Pancreas (tissue), 10 donors: ENCODE results near the gene CCDC110. TPM values are rescaled to one million over a fixed set of nuclear protein-coding genes. Genes with fewer than 3 reads are reported as not detected.

Experiments
- ATAC-seq, 4 donors: fragments of 200-7000 bp; cut with Tn5 transposase; one replicate each; pipeline versions ENCODE4 v1.8.0 to v1.9.1; 2020; ENCODE audit warnings: mild to moderate bottlenecking in 4 of 4, moderate library complexity in 4 of 4
- DNase-seq, 6 donors: peaks; one replicate each; pipeline ENCODE4 v3.0.0-alpha.2; 2020
- FAIRE-seq: peaks from 2 replicates; lab custom pipeline; 2012; peaks lifted over from hg19 to GRCh38; lab: Jason Lieb, UNC
- H3K27ac ChIP-seq, 4 donors: fragments of 200-600 bp; sonication (generic); 1 replicate in 3 of 4; 2 replicates in 1 of 4; pipeline versions ENCODE4 v1.5.0 to v1.8.0; 2020
- H3K27me3 ChIP-seq, 4 donors: fragments of 200-600 bp; one replicate each; pipeline ENCODE4 v1.8.0; 2021
- H3K36me3 ChIP-seq, 3 donors: fragments of 200-600 bp; sonication (generic) in 1 of 3; one replicate each; pipeline versions ENCODE4 v1.5.0 to v1.8.0; 2020 to 2021
- H3K4me1 ChIP-seq, 3 donors: fragments of 200-600 bp; one replicate each; pipeline ENCODE4 v1.8.0; 2021
- H3K4me3 ChIP-seq, 4 donors: fragments of 200-600 bp; sonication (generic) in 2 of 4; one replicate each; pipeline versions ENCODE4 v1.5.0 to v1.8.0; 2020 to 2021
- H3K9me3 ChIP-seq, 4 donors: fragments of 200-600 bp; one replicate each; pipeline ENCODE4 v1.8.0; 2021
- CTCF ChIP-seq, 4 donors: fragments of 200-600 bp; sonication (generic) in 3 of 4; IDR thresholded peaks; one replicate each; pipeline versions ENCODE4 v1.5.0 to v1.8.0; 2021; ENCODE audit warnings: antibody characterized with exemption in 4 of 4
- WGBS, 2 donors: extraction: QIAGEN DNeasy Blood & Tissue Kit; methylation state at CpG; one replicate each; pipeline ENCODE4 v1.1.7; 2013; 5-methylcytosine and 5-hydroxymethylcytosine counted together
- intact Hi-C, 3 donors: fragments of 100-400 bp; cut with DNase I; formaldehyde crosslinking; loops; one replicate each; pipeline versions ENCODE4 v1.11.1 to v1.14.2; 2022
- polyA plus RNA-seq, 2 donors: library from polyadenylated mRNA; stranded (reverse); fragments of 200-250 nt; gene quantifications; one replicate each; pipeline ENCODE4 v1.2.3, GENCODE V29; 2013
- total RNA-seq, 6 donors: library from RNA; stranded (reverse); fragmentation: NEBNext Ultra II Directional in 4 of 6; extraction: Animal tissue kit (Norgen Biotek cat#: 25700) in 4 of 6; gene quantifications; one replicate each; pipeline versions ENCODE4 v1.2.1 to v1.2.4, GENCODE V29; 2021 to 2023
- donor health status: healthy with polysubstance abuse.
- donor health status: DM: no; HTN: no; CAD: no; lungs with moderate emphysema.
- donor health status: DM: no; HTN: no; CAD: no.
- donor health status: control.
- donor health status: control.
- donor health status: Bipolar disorder and iron deficiency.
- donor health status: DM: yes; HTN: yes; CAD: no.
- donor health status: DM: no; HTN: no; CAD: no.
- donor health status: DM: no; HTN: no; CAD: no.
- donor health status: DM: yes; HTN: yes; CAD: no.

The CCDC110 gene
- total and polyA plus RNA-seq, 8 donors: 4.1 to 25.8 (median 14.9) TPM

GRCh38 chr4:185464183-185464582 is 7.3 kb downstream of the CCDC110 start:
- no peak for FAIRE-seq
- no peak overlapping the region for H3K27ac ChIP-seq
- H3K36me3 ChIP-seq: no peaks in the 10 kb centered on the region
- DNase-seq: no peak
- ATAC-seq: no peak
- no peak for TF ChIP-seq CTCF (IDR thresholded peaks at IDR 0.05)
- no peak overlapping the region for H3K4me3 ChIP-seq
- no peaks in the 10 kb centered on the region for H3K9me3 ChIP-seq
- no peaks in the 10 kb centered on the region for H3K4me1 ChIP-seq
- intact Hi-C loops: no loop called here
- H3K27me3 ChIP-seq: no peaks in the 10 kb centered on the region
- 64 to 80% methylated on average over 6 of the region's 6 CpGs for WGBS, 2 donors

DNA sequence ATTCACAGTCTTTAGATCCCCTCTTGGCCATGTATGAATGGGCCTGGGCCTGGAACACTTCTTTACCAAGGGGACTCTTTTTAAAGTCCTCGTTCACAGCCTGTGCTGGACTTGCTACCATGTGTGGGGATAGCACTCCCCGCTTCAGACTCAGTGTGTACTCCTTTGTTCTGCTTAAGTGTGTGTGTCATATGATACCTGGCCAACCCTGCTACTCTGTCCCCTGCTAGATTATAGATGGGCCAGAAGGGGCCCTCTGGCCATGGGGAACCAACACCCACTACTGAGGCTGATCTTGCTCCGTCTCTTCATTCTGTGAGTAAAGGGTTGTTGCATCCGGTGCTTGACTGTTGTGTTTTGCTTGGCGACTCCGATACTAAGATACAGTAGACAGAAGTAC is 8.0 kb downstream of the CCDC110 start:
- Histone ChIP-seq H3K36me3 (no peaks in the 10 kb centered on the region), H3K9me3 (no peaks in the 10 kb centered on the region), H3K4me1 (no peaks in the 10 kb centered on the region), H3K4me3 (no peak overlapping the region), H3K27ac (no peak overlapping the region), H3K27me3 (no peaks in the 10 kb centered on the region)
- ATAC-seq (no peak), DNase-seq (no peak), FAIRE-seq (no peak)
- intact Hi-C loops: no loop called here
- 96 to 98% methylated on average over 6 of the region's 6 CpGs for WGBS, 2 donors
- TF ChIP-seq CTCF (IDR thresholded peaks at IDR 0.05): no peak

DNA sequence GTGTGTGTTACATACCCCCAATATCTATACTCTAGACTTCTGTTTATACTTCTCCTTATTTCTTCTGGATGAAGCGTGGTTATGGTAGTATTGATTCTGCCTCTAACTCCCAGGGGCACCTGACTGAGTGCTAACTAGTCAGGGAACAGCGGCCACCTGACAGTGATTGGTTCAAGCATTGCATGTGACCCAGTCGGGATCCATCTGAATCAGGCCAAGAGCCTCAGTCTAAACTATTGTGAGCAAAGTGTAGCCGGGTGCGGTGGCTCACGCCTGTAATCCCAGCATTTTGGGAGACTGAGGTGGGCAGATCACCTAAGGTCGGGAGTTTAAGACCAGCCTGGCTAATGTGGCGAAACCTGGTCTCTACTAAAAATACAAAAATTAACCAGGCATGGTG is 10.0 kb downstream of the CCDC110 start:
- TF ChIP-seq CTCF (IDR thresholded peaks at IDR 0.05): no peak
- no peak for DNase-seq
- Histone ChIP-seq H3K27ac (no peak overlapping the region), H3K27me3 (no peaks in the 10 kb centered on the region), H3K4me1 (peaks cover 1 to 5% (median 3%) of the 10 kb centered on the region in 3 donors), H3K4me3 (no peak overlapping the region), H3K36me3 (no peaks in the 10 kb centered on the region), H3K9me3 (no peaks in the 10 kb centered on the region)
- no peak for ATAC-seq
- intact Hi-C loops: no loop called here
- no peak for FAIRE-seq
- WGBS, 2 donors: 97 to 98% methylated on average over 8 of the region's 8 CpGs

DNA sequence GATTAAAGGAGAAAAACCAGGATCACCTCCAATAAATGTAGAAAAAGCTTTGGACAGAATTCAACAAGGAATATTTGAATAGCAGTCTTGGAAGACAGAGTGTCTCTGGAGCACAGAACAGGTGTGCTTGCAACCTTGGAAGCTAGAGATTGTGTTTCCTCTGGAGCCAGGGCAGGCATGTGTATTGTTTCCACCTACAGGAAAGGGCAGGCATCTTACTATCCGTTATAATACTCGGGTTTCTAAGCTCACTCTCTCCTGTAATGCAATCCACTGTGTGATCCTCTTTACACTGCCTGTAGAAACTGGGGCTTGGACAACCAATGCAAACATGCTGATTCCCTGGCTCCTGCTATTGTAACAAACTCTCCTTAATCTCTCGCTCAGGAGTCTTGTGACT is 14.4 kb downstream of the CCDC110 start:
- ATAC-seq (peak; percentile 82 to 98 (median 92)), DNase-seq (peak in 2 of 6 donors; percentile 42 to 46), FAIRE-seq (no peak)
- Histone ChIP-seq H3K27me3 (no peaks in the 10 kb centered on the region), H3K9me3 (no peaks in the 10 kb centered on the region), H3K27ac (no peak overlapping the region), H3K4me3 (no peak overlapping the region), H3K4me1 (peaks cover 5 to 6% (median 6%) of the 10 kb centered on the region in 3 donors), H3K36me3 (no peaks in the 10 kb centered on the region)
- WGBS, 2 donors: 22 to 34% methylated on average over 3 of the region's 3 CpGs
- TF ChIP-seq CTCF (IDR thresholded peaks at IDR 0.05): no peak
- intact Hi-C loops: no loop called here

- no peaks in the 10 kb centered on the region for H3K27me3 ChIP-seq
- no peak overlapping the region for H3K27ac ChIP-seq
- WGBS, 2 donors: 33 to 34% methylated on average over 2 of the region's 2 CpGs
Measured at GRCh38 chr4:185456131-185456530, 15.4 kb downstream of the CCDC110 start.

More at GRCh38 chr4:185456131-185456530, 15.4 kb downstream of the CCDC110 start:
- Histone ChIP-seq H3K4me3 (no peak overlapping the region), H3K4me1 (peaks cover 5 to 6% (median 6%) of the 10 kb centered on the region in 3 donors), H3K9me3 (no peaks in the 10 kb centered on the region), H3K36me3 (no peaks in the 10 kb centered on the region)
- intact Hi-C loops: no loop called here
- TF ChIP-seq CTCF (IDR thresholded peaks at IDR 0.05): no peak
- DNase-seq (no peak), FAIRE-seq (no peak), ATAC-seq (peak in 1 of 4 donors; percentile 47)
